ENCODE measurements around the gene NAT8. TPM values are rescaled to one million over a fixed set of nuclear protein-coding genes. Genes with fewer than 3 reads are reported as not detected.

The NAT8 gene
- total and polyA plus RNA-seq, 2 of the 13 experiments (the other 11 are each of a cell fraction or from before 2014, with no cell fraction given) = 1.9 to 12.9 TPM

DNA sequence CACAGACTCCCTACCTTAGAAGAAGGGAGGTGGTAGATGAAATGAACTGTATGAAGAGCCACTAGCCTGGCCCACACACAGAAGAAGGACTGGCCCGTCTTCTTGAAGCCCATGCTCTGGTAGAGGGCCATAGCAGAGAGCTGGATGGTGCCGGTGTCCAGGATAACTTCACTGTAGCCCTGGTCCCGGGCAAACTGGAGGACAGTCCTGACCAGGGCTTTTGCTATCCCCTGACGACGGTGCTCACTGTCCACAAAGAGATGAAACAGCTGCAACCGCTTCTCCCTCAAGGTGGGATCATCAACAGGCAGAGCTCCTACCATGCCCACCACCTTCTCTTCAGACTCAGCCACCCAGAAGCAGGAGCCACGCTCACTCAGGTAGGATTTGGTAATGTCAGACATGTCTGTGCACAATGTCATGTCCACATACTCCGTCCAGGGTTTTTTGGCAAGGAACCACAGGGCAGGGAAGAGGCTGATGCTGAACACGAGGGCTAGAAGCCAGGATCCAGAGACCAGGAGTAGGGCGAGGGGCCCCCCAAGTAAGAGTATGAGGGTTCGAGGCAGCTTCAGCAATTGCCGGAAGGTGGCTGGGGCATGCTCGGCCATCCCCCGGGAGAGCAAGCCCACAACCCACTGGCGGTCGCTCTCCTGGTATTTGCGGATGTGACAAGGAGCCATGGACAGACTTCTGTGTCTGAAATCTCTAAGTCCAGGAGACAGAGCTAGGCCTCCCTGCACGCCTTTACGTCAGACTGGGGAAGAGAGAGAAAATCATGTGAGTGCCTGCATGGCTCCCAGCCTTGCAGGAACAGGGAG, 1.1 kb downstream of the NAT8 start (continued):
- TF ChIP-seq, protein P1, sequence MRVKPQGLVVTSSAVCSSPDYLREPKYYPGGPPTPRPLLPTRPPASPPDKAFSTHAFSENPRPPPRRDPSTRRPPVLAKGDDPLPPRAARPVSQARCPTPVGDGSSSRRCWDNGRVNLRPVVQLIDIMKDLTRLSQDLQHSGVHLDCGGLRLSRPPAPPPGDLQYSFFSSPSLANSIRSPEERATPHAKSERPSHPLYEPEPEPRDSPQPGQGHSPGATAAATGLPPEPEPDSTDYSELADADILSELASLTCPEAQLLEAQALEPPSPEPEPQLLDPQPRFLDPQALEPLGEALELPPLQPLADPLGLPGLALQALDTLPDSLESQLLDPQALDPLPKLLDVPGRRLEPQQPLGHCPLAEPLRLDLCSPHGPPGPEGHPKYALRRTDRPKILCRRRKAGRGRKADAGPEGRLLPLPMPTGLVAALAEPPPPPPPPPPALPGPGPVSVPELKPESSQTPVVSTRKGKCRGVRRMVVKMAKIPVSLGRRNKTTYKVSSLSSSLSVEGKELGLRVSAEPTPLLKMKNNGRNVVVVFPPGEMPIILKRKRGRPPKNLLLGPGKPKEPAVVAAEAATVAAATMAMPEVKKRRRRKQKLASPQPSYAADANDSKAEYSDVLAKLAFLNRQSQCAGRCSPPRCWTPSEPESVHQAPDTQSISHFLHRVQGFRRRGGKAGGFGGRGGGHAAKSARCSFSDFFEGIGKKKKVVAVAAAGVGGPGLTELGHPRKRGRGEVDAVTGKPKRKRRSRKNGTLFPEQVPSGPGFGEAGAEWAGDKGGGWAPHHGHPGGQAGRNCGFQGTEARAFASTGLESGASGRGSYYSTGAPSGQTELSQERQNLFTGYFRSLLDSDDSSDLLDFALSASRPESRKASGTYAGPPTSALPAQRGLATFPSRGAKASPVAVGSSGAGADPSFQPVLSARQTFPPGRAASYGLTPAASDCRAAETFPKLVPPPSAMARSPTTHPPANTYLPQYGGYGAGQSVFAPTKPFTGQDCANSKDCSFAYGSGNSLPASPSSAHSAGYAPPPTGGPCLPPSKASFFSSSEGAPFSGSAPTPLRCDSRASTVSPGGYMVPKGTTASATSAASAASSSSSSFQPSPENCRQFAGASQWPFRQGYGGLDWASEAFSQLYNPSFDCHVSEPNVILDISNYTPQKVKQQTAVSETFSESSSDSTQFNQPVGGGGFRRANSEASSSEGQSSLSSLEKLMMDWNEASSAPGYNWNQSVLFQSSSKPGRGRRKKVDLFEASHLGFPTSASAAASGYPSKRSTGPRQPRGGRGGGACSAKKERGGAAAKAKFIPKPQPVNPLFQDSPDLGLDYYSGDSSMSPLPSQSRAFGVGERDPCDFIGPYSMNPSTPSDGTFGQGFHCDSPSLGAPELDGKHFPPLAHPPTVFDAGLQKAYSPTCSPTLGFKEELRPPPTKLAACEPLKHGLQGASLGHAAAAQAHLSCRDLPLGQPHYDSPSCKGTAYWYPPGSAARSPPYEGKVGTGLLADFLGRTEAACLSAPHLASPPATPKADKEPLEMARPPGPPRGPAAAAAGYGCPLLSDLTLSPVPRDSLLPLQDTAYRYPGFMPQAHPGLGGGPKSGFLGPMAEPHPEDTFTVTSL (CRISPR knock-in tag; IDR thresholded peaks at IDR 0.05; ENCODE audit: borderline replicate concordance) = no peak
- TF ChIP-seq, protein P2, sequence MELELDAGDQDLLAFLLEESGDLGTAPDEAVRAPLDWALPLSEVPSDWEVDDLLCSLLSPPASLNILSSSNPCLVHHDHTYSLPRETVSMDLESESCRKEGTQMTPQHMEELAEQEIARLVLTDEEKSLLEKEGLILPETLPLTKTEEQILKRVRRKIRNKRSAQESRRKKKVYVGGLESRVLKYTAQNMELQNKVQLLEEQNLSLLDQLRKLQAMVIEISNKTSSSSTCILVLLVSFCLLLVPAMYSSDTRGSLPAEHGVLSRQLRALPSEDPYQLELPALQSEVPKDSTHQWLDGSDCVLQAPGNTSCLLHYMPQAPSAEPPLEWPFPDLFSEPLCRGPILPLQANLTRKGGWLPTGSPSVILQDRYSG (CRISPR knock-in tag; IDR thresholded peaks at IDR 0.05) = no peak
- TF ChIP-seq ZNF292 (CRISPR knock-in tag; IDR thresholded peaks at IDR 0.05; ENCODE audit: borderline replicate concordance, low read depth) (0 out of 2 replicates have a peak, but pooled peaks have one; percentile 9), ZNF782 (CRISPR knock-in tag; IDR thresholded peaks at IDR 0.05; ENCODE audit: borderline replicate concordance) (0 out of 2 replicates have a peak, but pooled peaks have one; percentile 25), FLYWCH1 (CRISPR knock-in tag; IDR thresholded peaks at IDR 0.05) (no peak), ZNF660 (CRISPR knock-in tag; IDR thresholded peaks at IDR 0.05; ENCODE audit: borderline replicate concordance, low read depth) (no peak), TAF1 (CRISPR knock-in tag; IDR thresholded peaks at IDR 0.05) (no peak), MAZ (IDR thresholded peaks at IDR 0.05; ENCODE audit: borderline replicate concordance, low read depth, low read length) (no peak), MAZ (CRISPR knock-in tag; IDR thresholded peaks at IDR 0.05; ENCODE audit: low read depth) (no peak), RXRA (CRISPR knock-in tag; IDR thresholded peaks at IDR 0.05) (no peak; the same call in 1 of the 2 replicates), ZFY (CRISPR knock-in tag; IDR thresholded peaks at IDR 0.05) (peak; percentile 18; the same call in 1 of the 2 replicates)
- TF ChIP-seq, protein P3, sequence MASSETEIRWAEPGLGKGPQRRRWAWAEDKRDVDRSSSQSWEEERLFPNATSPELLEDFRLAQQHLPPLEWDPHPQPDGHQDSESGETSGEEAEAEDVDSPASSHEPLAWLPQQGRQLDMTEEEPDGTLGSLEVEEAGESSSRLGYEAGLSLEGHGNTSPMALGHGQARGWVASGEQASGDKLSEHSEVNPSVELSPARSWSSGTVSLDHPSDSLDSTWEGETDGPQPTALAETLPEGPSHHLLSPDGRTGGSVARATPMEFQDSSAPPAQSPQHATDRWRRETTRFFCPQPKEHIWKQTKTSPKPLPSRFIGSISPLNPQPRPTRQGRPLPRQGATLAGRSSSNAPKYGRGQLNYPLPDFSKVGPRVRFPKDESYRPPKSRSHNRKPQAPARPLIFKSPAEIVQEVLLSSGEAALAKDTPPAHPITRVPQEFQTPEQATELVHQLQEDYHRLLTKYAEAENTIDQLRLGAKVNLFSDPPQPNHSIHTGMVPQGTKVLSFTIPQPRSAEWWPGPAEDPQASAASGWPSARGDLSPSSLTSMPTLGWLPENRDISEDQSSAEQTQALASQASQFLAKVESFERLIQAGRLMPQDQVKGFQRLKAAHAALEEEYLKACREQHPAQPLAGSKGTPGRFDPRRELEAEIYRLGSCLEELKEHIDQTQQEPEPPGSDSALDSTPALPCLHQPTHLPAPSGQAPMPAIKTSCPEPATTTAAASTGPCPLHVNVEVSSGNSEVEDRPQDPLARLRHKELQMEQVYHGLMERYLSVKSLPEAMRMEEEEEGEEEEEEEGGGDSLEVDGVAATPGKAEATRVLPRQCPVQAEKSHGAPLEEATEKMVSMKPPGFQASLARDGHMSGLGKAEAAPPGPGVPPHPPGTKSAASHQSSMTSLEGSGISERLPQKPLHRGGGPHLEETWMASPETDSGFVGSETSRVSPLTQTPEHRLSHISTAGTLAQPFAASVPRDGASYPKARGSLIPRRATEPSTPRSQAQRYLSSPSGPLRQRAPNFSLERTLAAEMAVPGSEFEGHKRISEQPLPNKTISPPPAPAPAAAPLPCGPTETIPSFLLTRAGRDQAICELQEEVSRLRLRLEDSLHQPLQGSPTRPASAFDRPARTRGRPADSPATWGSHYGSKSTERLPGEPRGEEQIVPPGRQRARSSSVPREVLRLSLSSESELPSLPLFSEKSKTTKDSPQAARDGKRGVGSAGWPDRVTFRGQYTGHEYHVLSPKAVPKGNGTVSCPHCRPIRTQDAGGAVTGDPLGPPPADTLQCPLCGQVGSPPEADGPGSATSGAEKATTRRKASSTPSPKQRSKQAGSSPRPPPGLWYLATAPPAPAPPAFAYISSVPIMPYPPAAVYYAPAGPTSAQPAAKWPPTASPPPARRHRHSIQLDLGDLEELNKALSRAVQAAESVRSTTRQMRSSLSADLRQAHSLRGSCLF (CRISPR knock-in tag; IDR thresholded peaks at IDR 0.05; ENCODE audit: borderline replicate concordance) = no peak
- TF ChIP-seq, protein P4, sequence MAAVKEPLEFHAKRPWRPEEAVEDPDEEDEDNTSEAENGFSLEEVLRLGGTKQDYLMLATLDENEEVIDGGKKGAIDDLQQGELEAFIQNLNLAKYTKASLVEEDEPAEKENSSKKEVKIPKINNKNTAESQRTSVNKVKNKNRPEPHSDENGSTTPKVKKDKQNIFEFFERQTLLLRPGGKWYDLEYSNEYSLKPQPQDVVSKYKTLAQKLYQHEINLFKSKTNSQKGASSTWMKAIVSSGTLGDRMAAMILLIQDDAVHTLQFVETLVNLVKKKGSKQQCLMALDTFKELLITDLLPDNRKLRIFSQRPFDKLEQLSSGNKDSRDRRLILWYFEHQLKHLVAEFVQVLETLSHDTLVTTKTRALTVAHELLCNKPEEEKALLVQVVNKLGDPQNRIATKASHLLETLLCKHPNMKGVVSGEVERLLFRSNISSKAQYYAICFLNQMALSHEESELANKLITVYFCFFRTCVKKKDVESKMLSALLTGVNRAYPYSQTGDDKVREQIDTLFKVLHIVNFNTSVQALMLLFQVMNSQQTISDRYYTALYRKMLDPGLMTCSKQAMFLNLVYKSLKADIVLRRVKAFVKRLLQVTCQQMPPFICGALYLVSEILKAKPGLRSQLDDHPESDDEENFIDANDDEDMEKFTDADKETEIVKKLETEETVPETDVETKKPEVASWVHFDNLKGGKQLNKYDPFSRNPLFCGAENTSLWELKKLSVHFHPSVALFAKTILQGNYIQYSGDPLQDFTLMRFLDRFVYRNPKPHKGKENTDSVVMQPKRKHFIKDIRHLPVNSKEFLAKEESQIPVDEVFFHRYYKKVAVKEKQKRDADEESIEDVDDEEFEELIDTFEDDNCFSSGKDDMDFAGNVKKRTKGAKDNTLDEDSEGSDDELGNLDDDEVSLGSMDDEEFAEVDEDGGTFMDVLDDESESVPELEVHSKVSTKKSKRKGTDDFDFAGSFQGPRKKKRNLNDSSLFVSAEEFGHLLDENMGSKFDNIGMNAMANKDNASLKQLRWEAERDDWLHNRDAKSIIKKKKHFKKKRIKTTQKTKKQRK (IDR thresholded peaks at IDR 0.05; ENCODE audit: low read length) = no peak
